IMR-90 (cell line): ENCODE measurements around the gene ADRA2B.
"Not testable (repeated sequence)": the region's sequence is repeated elsewhere in the genome, so short reads cannot be mapped to it uniquely, and the experiment has no call there.

Source experiments
- BHLHE40 ChIP-seq: fragments of 150-350 bp; IDR thresholded peaks from 2 replicates; pipeline ENCODE4 v1.6.1; 2016; ENCODE audit warnings: mild to moderate bottlenecking, low read depth, low read length
- RFX5 ChIP-seq: IDR thresholded peaks from 2 replicates; pipeline ENCODE4 v1.8.0; 2012; ENCODE audit warnings: low read depth, mild to moderate bottlenecking, low read length, moderate library complexity
- TF ChIP-seq, protein P1 (sequence below): conservative IDR thresholded peaks from 2 replicates; pipeline ENCODE4 v1.5.1; 2012; ENCODE audit warnings: mild to moderate bottlenecking, low read depth, low read length, improper control_type of control experiment
- TF ChIP-seq, protein P2 (sequence below): fragments of 150-350 bp; IDR thresholded peaks from 2 replicates; pipeline ENCODE4 v1.6.1; 2016; ENCODE audit warnings: low read depth, mild to moderate bottlenecking, low read length, moderate library complexity, borderline replicate concordance
- TF ChIP-seq, protein P3 (sequence below): fragments of 150-350 bp; IDR thresholded peaks from 2 replicates; pipeline ENCODE4 v1.6.1; 2017; ENCODE audit warnings: mild to moderate bottlenecking, antibody characterized with exemption, low read length, low read depth

DNA sequence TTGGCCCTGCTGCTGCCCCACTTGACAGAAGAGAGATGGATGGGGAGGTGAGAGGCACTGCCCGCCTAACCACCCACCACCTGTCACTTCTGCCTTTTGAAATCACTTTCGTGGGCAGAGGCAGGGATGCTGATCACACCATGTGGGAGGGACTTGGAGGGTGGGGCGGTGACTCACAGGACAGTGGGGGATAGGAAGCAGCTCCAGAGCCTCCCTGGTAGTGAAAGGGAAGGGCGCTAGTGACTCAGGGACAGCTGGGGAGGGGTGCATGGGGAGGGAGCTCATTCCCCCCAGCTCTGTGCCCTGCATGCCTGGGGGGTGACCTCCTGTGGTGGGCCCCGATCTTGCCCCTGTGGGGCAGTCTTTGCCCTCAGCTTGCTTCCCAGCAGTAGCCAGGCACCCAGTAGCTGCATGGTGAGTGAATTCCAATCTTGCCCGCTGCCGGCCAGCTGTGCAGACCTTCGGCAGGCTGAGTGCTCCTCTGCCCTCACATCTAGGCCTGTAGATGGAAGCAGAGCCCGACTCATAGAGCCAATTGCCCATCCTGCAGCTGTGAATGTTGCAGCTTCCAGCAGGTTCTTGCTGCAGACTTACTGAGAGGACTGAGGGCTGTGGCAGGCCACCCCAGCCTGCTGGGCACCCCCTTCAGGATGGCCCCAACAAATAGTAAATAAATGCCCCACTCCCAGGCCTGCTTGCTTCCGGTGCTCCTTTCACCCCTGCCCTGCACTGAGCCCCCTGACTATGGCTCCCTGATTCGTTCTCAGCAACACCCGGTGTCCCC is 53.1 kb downstream of the ADRA2B start:
- not testable (repeated sequence) for TF ChIP-seq BHLHE40, RFX5
- TF ChIP-seq, protein P1, sequence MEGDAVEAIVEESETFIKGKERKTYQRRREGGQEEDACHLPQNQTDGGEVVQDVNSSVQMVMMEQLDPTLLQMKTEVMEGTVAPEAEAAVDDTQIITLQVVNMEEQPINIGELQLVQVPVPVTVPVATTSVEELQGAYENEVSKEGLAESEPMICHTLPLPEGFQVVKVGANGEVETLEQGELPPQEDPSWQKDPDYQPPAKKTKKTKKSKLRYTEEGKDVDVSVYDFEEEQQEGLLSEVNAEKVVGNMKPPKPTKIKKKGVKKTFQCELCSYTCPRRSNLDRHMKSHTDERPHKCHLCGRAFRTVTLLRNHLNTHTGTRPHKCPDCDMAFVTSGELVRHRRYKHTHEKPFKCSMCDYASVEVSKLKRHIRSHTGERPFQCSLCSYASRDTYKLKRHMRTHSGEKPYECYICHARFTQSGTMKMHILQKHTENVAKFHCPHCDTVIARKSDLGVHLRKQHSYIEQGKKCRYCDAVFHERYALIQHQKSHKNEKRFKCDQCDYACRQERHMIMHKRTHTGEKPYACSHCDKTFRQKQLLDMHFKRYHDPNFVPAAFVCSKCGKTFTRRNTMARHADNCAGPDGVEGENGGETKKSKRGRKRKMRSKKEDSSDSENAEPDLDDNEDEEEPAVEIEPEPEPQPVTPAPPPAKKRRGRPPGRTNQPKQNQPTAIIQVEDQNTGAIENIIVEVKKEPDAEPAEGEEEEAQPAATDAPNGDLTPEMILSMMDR = peak; percentile 43
- TF ChIP-seq, protein P2, sequence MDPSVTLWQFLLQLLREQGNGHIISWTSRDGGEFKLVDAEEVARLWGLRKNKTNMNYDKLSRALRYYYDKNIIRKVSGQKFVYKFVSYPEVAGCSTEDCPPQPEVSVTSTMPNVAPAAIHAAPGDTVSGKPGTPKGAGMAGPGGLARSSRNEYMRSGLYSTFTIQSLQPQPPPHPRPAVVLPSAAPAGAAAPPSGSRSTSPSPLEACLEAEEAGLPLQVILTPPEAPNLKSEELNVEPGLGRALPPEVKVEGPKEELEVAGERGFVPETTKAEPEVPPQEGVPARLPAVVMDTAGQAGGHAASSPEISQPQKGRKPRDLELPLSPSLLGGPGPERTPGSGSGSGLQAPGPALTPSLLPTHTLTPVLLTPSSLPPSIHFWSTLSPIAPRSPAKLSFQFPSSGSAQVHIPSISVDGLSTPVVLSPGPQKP = not testable (repeated sequence)
- TF ChIP-seq, protein P3, sequence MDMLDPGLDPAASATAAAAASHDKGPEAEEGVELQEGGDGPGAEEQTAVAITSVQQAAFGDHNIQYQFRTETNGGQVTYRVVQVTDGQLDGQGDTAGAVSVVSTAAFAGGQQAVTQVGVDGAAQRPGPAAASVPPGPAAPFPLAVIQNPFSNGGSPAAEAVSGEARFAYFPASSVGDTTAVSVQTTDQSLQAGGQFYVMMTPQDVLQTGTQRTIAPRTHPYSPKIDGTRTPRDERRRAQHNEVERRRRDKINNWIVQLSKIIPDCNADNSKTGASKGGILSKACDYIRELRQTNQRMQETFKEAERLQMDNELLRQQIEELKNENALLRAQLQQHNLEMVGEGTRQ = not testable (repeated sequence)
